ENCODE data around the gene SELENOW. TPM values are rescaled to one million over a fixed set of nuclear protein-coding genes. Genes with fewer than 3 reads are reported as not detected.
"Not testable (repeated sequence)": the region's sequence is repeated elsewhere in the genome, so short reads cannot be mapped to it uniquely, and the experiment has no call there.

SELENOW gene
- total RNA-seq, 1 donor from 2014 or later, result 127 TPM

DNA sequence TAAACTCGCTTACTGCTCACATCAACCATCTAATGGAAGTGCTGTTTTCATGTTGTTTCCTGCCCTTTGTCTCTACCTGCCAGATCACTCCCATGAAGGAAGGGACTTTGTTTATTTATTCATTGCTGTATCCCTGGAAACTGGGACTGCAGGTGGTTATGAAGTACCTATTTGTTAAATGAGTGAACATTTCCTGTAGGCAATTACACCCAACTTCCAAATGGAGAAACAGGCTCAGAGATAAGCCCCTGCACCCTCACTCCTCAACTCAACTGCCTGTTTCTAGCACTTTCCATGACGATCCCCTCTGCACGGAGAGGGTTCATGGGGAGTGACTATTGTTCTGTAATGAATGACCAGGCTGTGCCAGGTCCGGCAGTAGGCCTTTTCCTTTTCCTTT, 1.9 kb upstream of the SELENOW start:
- TF ChIP-seq, protein P1, sequence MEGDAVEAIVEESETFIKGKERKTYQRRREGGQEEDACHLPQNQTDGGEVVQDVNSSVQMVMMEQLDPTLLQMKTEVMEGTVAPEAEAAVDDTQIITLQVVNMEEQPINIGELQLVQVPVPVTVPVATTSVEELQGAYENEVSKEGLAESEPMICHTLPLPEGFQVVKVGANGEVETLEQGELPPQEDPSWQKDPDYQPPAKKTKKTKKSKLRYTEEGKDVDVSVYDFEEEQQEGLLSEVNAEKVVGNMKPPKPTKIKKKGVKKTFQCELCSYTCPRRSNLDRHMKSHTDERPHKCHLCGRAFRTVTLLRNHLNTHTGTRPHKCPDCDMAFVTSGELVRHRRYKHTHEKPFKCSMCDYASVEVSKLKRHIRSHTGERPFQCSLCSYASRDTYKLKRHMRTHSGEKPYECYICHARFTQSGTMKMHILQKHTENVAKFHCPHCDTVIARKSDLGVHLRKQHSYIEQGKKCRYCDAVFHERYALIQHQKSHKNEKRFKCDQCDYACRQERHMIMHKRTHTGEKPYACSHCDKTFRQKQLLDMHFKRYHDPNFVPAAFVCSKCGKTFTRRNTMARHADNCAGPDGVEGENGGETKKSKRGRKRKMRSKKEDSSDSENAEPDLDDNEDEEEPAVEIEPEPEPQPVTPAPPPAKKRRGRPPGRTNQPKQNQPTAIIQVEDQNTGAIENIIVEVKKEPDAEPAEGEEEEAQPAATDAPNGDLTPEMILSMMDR (IDR thresholded peaks at IDR 0.05; ENCODE audit: unreplicated experiment), result no peak
- no peak for DNase-seq (ENCODE audit: low spot score in 2 of 2, unreplicated experiment in 2 of 2)
- H3K27me3 Mint-ChIP-seq (ENCODE audit: low read depth), result no peaks in the 10 kb centered on the region
- no peak overlapping the region for H3K27ac Mint-ChIP-seq
- H3K4me3 Mint-ChIP-seq, result no peak overlapping the region
- peaks cover 5% of the 10 kb centered on the region for H3K36me3 Mint-ChIP-seq
- peaks cover 18% of the 10 kb centered on the region for H3K4me1 Mint-ChIP-seq
- no peaks in the 10 kb centered on the region for H3K9me3 Mint-ChIP-seq

DNA sequence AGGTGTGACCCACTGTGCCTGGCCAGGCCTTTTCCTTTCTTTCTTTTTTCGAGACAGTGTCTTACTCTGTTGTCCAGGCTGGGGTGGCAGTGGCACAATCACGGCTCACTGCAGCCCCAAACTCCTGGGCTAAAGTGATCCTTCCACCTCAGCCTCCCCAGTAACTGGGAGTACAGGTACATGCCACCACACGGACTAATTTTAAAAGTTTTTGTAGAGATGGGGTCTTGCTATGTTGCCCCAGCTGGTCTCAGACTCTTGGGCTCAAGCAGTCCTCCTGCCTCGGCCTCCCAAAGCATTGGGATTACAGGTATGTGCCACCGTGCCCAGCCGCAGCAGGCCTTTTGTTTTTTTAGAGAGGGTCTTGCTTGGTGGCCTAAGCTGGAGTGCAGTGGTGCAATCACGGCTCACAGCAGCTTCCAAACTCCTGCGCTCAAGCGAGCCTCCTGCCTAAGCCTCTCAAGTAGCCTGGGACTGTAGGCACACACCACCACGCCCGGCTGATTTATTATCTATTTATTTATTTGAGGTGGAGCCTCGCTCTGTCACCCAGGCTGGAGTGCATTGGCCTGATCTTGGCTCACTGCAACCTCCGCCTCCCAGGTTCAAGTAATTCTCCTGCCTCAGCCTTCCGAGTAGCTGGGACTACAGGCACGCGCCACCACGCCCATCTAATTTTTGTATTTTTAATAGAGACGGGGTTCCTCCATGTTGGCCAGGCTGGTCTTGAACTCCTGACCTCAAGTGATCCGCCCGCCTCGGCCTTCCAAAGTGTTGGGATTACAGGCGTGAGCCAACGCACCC, 1.1 kb upstream of the SELENOW start:
- Mint-ChIP-seq H3K4me1 (peaks cover 18% of the 10 kb centered on the region), H3K4me3 (peak overlapping the region; percentile 91), H3K36me3 (peaks cover 12% of the 10 kb centered on the region), H3K27ac (peak overlapping the region; percentile 92)
- not testable (repeated sequence) for H3K9me3 Mint-ChIP-seq; H3K27me3 Mint-ChIP-seq (ENCODE audit: low read depth); DNase-seq (ENCODE audit: low spot score in 2 of 2, unreplicated experiment in 2 of 2)

DNA sequence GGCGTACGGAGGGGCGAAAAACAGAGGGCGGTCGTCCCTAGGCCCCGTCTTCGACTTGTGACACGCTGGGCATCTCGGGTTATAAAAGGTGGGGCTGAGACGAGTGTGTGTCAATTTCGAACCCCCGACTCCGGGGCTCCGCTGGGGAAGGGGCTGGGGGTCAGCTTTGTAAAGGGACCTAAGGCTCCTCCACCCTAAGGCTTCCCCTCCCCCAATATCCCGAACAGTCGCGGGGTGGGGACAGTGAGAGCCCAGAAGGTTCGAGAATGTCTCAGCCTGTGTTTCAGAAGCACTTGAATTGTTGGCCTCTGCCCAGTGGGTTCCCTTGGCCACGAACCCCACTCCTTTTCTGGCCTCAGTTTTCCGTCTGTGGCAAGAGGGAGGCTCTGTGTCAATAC, 450 bp downstream of the SELENOW start:
- TF ChIP-seq, protein P1 (IDR thresholded peaks at IDR 0.05; ENCODE audit: unreplicated experiment), result no peak
- Mint-ChIP-seq H3K4me3 (peak overlapping the region; percentile 91), H3K36me3 (peaks cover 16% of the 10 kb centered on the region), H3K27ac (peak overlapping the region; percentile 43), H3K9me3 (no peaks in the 10 kb centered on the region), H3K4me1 (peaks cover 18% of the 10 kb centered on the region), H3K27me3 (ENCODE audit: low read depth) (no peaks in the 10 kb centered on the region)
- no peak for DNase-seq (ENCODE audit: low spot score in 2 of 2, unreplicated experiment in 2 of 2)

DNA sequence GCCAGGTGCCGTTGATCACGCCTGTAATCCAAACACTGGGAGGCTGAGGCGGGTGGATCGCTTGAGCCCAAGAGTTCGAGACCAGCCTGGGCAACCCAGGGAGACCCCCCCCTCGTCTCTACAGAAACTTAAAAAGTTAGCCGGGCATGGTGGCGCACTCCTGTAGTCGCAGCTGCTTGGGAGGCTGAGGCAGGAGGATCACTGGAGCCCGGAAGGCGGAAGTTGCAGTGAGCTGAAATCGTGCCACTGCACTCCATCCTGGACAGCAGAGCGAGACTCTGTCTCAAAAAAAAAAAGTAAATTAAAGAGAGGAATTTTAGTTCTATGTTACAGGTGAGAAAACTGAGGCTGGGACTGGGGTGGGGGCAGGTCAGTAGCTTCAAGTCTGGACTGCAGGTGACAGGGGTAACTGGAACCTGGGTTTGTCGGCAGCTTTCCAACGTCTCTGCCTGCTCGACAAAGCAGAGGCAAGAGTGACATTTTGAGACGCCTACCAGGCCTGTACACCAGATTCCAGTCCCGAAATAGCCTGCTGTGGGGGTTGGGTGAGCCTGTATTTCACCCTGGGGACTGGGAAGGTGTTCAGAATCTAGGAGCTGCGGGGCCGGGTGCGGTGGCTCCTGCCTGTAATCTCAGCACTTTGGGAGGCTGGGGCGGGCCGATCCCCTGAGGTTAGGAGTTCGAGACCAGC, 1.2 kb downstream of the SELENOW start:
- H3K27me3 Mint-ChIP-seq (ENCODE audit: low read depth), result no peaks in the 10 kb centered on the region
- TF ChIP-seq, protein P1 (IDR thresholded peaks at IDR 0.05; ENCODE audit: unreplicated experiment), result no peak
- peaks cover 18% of the 10 kb centered on the region for H3K4me1 Mint-ChIP-seq
- DNase-seq (ENCODE audit: low spot score in 2 of 2, unreplicated experiment in 2 of 2), result no peak
- H3K4me3 Mint-ChIP-seq, result peak overlapping the region; percentile 91
- H3K9me3 Mint-ChIP-seq, result no peaks in the 10 kb centered on the region
- peak overlapping the region; percentile 72 for H3K27ac Mint-ChIP-seq
- peaks cover 22% of the 10 kb centered on the region for H3K36me3 Mint-ChIP-seq

DNA sequence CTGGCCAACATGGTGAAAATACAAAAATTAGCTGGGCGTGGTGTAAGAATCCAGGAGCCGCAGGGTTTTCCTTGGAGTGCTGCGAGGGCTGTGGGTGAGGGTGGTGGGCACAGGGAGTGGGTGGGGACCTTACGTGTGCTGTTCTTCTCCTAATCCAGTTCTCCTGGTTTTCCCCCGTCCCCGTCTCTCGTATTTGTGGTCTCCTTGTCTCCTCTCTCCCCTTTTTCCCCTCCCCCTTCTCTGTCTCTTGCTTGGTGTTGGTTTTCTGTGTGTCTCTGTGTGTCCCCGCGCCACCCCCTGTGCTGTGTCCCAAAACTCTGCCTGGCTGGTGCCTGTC, 1.7 kb downstream of the SELENOW start:
- H3K9me3 Mint-ChIP-seq, result no peaks in the 10 kb centered on the region
- H3K4me1 Mint-ChIP-seq, result peaks cover 18% of the 10 kb centered on the region
- H3K27ac Mint-ChIP-seq, result peak overlapping the region; percentile 82
- TF ChIP-seq, protein P1 (IDR thresholded peaks at IDR 0.05; ENCODE audit: unreplicated experiment), result no peak
- peaks cover 23% of the 10 kb centered on the region for H3K36me3 Mint-ChIP-seq
- no peak for DNase-seq (ENCODE audit: low spot score in 2 of 2, unreplicated experiment in 2 of 2)
- H3K4me3 Mint-ChIP-seq, result peak overlapping the region; percentile 91
- H3K27me3 Mint-ChIP-seq (ENCODE audit: low read depth), result no peaks in the 10 kb centered on the region

DNA sequence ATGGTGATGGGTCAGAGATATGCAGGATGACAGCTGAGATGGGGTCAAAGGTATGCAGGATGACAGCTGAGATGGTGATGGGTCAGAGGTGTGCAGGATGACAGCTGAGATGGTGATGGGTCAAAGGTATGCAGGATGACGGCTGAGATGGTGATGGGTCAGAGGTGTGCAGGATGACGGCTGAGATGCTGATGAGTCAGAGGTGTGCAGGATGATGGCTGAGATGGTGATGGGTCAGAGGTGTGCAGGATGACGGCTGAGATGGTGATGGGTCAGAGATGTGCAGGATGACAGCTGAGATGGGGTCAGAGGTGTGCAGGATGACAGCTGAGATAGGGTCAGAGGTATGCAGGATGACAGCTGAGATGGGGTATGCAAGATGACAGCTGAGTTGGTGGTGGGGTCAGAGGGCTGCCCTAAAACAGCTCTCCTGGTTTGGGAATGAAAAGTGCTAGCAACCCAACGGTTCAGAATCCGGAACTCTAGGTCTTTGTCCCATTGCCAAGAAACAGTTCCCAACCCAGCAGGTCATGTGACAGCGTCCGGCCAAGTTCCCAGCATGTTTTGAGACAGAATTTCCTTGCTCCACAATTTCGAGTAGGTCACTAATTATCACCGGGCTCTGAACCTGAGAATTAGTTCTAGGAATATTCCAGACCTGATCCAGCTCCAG, 3.2 kb downstream of the SELENOW start:
- DNase-seq (ENCODE audit: low spot score in 2 of 2, unreplicated experiment in 2 of 2), result no peak
- no peaks in the 10 kb centered on the region for H3K27me3 Mint-ChIP-seq (ENCODE audit: low read depth)
- no peaks in the 10 kb centered on the region for H3K9me3 Mint-ChIP-seq
- H3K4me1 Mint-ChIP-seq, result peaks cover 18% of the 10 kb centered on the region
- H3K36me3 Mint-ChIP-seq, result peaks cover 23% of the 10 kb centered on the region
- TF ChIP-seq, protein P1 (IDR thresholded peaks at IDR 0.05; ENCODE audit: unreplicated experiment), result no peak
- no peak overlapping the region for H3K4me3 Mint-ChIP-seq
- no peak overlapping the region for H3K27ac Mint-ChIP-seq
